CD8-positive, alpha-beta memory T cell (primary cell): Measurements from ENCODE around the gene ART4. TPM values are rescaled to one million over a fixed set of nuclear protein-coding genes. Genes with fewer than 3 reads are reported as not detected.
A peak's percentile ranks its signal among the peaks of the same experiment; 100 is the strongest.

Experiments used
- CTCF ChIA-PET: fragments of 350-600 bp; sonication (Branson Sonifier 250); formaldehyde crosslinking; loops from one replicate; lab custom pipeline; 2021; ENCODE audit warnings: antibody characterized with exemption; lab: Charles Lee
- POLR2A ChIA-PET: fragments of 350-600 bp; sonication (Branson Sonifier 250); formaldehyde crosslinking; loops from one replicate; lab custom pipeline; 2021; ENCODE audit warnings: antibody characterized with exemption; lab: Charles Lee
- DNase-seq, 5 donors: peaks; one replicate each; pipeline versions ENCODE4 v3.0.0 to v3.0.0-alpha.2; 2020 to 2022; ENCODE audit warnings: mixed read lengths in 1 of 5
- H3K27ac ChIP-seq: one replicate; pipeline ENCODE4 v1.7.0; 2013; ENCODE audit warnings: low read depth, mild to moderate bottlenecking, low read length, moderate library complexity
- H3K27me3 ChIP-seq: 2 replicates; pipeline ENCODE4 v1.7.0; 2013; ENCODE audit warnings: low read length, mild to moderate bottlenecking; ENCODE audit not compliant: insufficient read depth, poor library complexity, severe bottlenecking
- H3K36me3 ChIP-seq: 2 replicates; pipeline ENCODE4 v1.7.0; 2013; ENCODE audit warnings: mild to moderate bottlenecking, low read length, moderate library complexity; ENCODE audit not compliant: insufficient read depth
- H3K4me1 ChIP-seq: 2 replicates; pipeline ENCODE4 v1.7.0; 2013; ENCODE audit warnings: mild to moderate bottlenecking, low read length, moderate library complexity; ENCODE audit not compliant: insufficient read depth
- H3K4me3 ChIP-seq: 2 replicates; pipeline ENCODE4 v1.7.0; 2013; ENCODE audit warnings: mild to moderate bottlenecking, low read length
- H3K9me3 ChIP-seq: 2 replicates; pipeline ENCODE4 v1.7.0; 2013; ENCODE audit warnings: mild to moderate bottlenecking, low read length
- H3K27ac Mint-ChIP-seq, 8 donors: one replicate each; pipeline ENCODE4 v1.8.0; 2020 to 2021; ENCODE audit warnings: mixed read lengths in 8 of 8, mild to moderate bottlenecking in 6 of 8, inconsistent platforms in 3 of 8, moderate library complexity in 3 of 8
- H3K27me3 Mint-ChIP-seq, 2 donors: one replicate each; pipeline ENCODE4 v1.8.0; 2020 to 2021; ENCODE audit warnings: mixed read lengths in 2 of 2, mild to moderate bottlenecking in 1 of 2, moderate library complexity in 1 of 2
- H3K36me3 Mint-ChIP-seq, 3 donors: one replicate each; pipeline ENCODE4 v1.8.0; 2020 to 2021; ENCODE audit warnings: mixed read lengths in 3 of 3, inconsistent platforms in 1 of 3, mild to moderate bottlenecking in 1 of 3
- H3K4me1 Mint-ChIP-seq, 3 donors: one replicate each; pipeline ENCODE4 v1.8.0; 2020 to 2021; ENCODE audit warnings: mixed read lengths in 3 of 3, inconsistent platforms in 1 of 3, mild to moderate bottlenecking in 1 of 3
- H3K4me3 Mint-ChIP-seq, 7 donors: one replicate each; pipeline ENCODE4 v1.8.0; 2020 to 2021; ENCODE audit warnings: mixed read lengths in 7 of 7, mild to moderate bottlenecking in 6 of 7, moderate library complexity in 4 of 7, inconsistent platforms in 2 of 7
- H3K9me3 Mint-ChIP-seq, 5 donors: one replicate each; pipeline ENCODE4 v1.8.0; 2020 to 2022; ENCODE audit warnings: mixed read lengths in 5 of 5, mild to moderate bottlenecking in 3 of 5, moderate library complexity in 2 of 5, inconsistent platforms in 1 of 5
- polyA plus RNA-seq: library from polyadenylated mRNA; unstranded; fragments of 300-500 nt; fragmentation: Illumina TruSeq; gene quantifications from one replicate; pipeline ENCODE4 v1.2.3, GENCODE V29; 2021
- total RNA-seq, 2 experiments: library from RNA; stranded (reverse); gene quantifications; one replicate each; pipeline ENCODE4 v1.2.3, GENCODE V29; 2021

The ART4 gene
- total and polyA plus RNA-seq, 3 experiments from 2014 or later, result not detected

- H3K27ac Mint-ChIP-seq, result peak overlapping the region in 2 of 8 donors; percentile 36 to 71
- Histone ChIP-seq H3K4me3 (no peak overlapping the region), H3K36me3 (peaks cover 4% of the 10 kb centered on the region), H3K9me3 (no peaks in the 10 kb centered on the region), H3K27me3 (no peaks in the 10 kb centered on the region), H3K27ac (no peak overlapping the region), H3K4me1 (no peaks in the 10 kb centered on the region)
- no peaks in the 10 kb centered on the region for H3K27me3 Mint-ChIP-seq
- H3K4me3 Mint-ChIP-seq, result no peak overlapping the region
- no peaks in the 10 kb centered on the region for H3K9me3 Mint-ChIP-seq
- DNase-seq, result no peak
- ChIA-PET CTCF (interaction anchor here (0.8 to 2.4 kb wide), 3 partner anchors 8 to 24 kb away, joined by 3 to 11 read pairs (median 5); a partner anchor contains a TSS), POLR2A (interaction anchor here (2.1 to 2.3 kb wide), 2 partner anchors 10 to 12 kb away, joined by 8 to 12 read pairs; a partner anchor contains a TSS)
- peaks cover 0 to 27% (median 1%) of the 10 kb centered on the region in 3 donors for H3K36me3 Mint-ChIP-seq
- peaks cover 2 to 14% (median 10%) of the 10 kb centered on the region in 3 donors for H3K4me1 Mint-ChIP-seq
Observed at GRCh38 chr12:14781563-14781962, 61.8 kb downstream of the ART4 start.

- Mint-ChIP-seq H3K4me1 (peaks cover 9 to 21% (median 17%) of the 10 kb centered on the region in 3 donors), H3K4me3 (no peak overlapping the region), H3K36me3 (peaks cover 0 to 21% (median 0%) of the 10 kb centered on the region in 3 donors), H3K27me3 (no peaks in the 10 kb centered on the region), H3K27ac (no peak overlapping the region), H3K9me3 (no peaks in the 10 kb centered on the region)
- H3K27ac ChIP-seq, result no peak overlapping the region
- ChIA-PET CTCF (interaction anchor here (2.4 kb wide), 1 partner anchor 11 kb away, joined by 11 read pairs; a partner anchor contains a TSS), POLR2A (interaction anchor here (2.1 to 2.3 kb wide), 2 partner anchors 9 to 11 kb away, joined by 8 to 12 read pairs; a partner anchor contains a TSS)
- DNase-seq, result no peak
- H3K36me3 ChIP-seq, result no peaks in the 10 kb centered on the region
- no peak overlapping the region for H3K4me3 ChIP-seq
- H3K9me3 ChIP-seq, result no peaks in the 10 kb centered on the region
- peaks cover 2% of the 10 kb centered on the region for H3K4me1 ChIP-seq
- no peaks in the 10 kb centered on the region for H3K27me3 ChIP-seq
Observed at GRCh38 chr12:14780859-14781258, 62.5 kb downstream of the ART4 start.

GRCh38 chr12:14779834-14780233, 63.5 kb downstream of the ART4 start:
- Histone ChIP-seq H3K4me1 (peaks cover 11% of the 10 kb centered on the region), H3K36me3 (no peaks in the 10 kb centered on the region), H3K4me3 (no peak overlapping the region), H3K27me3 (no peaks in the 10 kb centered on the region), H3K9me3 (no peaks in the 10 kb centered on the region), H3K27ac (no peak overlapping the region)
- no peak overlapping the region for H3K27ac Mint-ChIP-seq
- no peaks in the 10 kb centered on the region for H3K9me3 Mint-ChIP-seq
- H3K4me3 Mint-ChIP-seq, result no peak overlapping the region
- peaks cover 18 to 31% (median 27%) of the 10 kb centered on the region in 3 donors for H3K4me1 Mint-ChIP-seq
- H3K36me3 Mint-ChIP-seq, result peaks cover 0 to 15% (median 0%) of the 10 kb centered on the region in 3 donors
- H3K27me3 Mint-ChIP-seq, result no peaks in the 10 kb centered on the region
- CTCF ChIA-PET, result no interaction called here
- POLR2A ChIA-PET, result no interaction called here
- DNase-seq, result no peak

- H3K4me1 ChIP-seq, result peaks cover 25% of the 10 kb centered on the region
- H3K4me3 Mint-ChIP-seq, result peak overlapping the region in 1 of 7 donors; percentile 27
- no peaks in the 10 kb centered on the region for H3K36me3 ChIP-seq
- no peaks in the 10 kb centered on the region for H3K27me3 ChIP-seq
- no peak overlapping the region for H3K4me3 ChIP-seq
- peaks cover 39 to 52% (median 46%) of the 10 kb centered on the region in 3 donors for H3K4me1 Mint-ChIP-seq
- ChIA-PET CTCF (interaction anchor here (0.8 to 1.2 kb wide), 2 partner anchors 12 to 26 kb away, joined by 3 to 4 read pairs; partner anchors contain the start of genes C12orf60 and WBP11), POLR2A (interaction anchor here (1.1 kb wide), 1 partner anchor 12 kb away, joined by 3 read pairs; no protein-coding TSS in a partner anchor)
- H3K9me3 ChIP-seq, result no peaks in the 10 kb centered on the region
- peaks cover 0 to 12% (median 0%) of the 10 kb centered on the region in 3 donors for H3K36me3 Mint-ChIP-seq
- no peak overlapping the region for H3K27ac ChIP-seq
- no peak for DNase-seq
- H3K9me3 Mint-ChIP-seq, result no peaks in the 10 kb centered on the region
- H3K27ac Mint-ChIP-seq, result peak overlapping the region in 1 of 8 donors; percentile 93
- H3K27me3 Mint-ChIP-seq, result no peaks in the 10 kb centered on the region
Observed at GRCh38 chr12:14777271-14777670, 66.1 kb downstream of the ART4 start.

- DNase-seq, result no peak
- Mint-ChIP-seq H3K4me3 (peak overlapping the region in 5 of 7 donors; percentile 2 to 100 (median 98)), H3K36me3 (peaks cover 0 to 15% (median 0%) of the 10 kb centered on the region in 3 donors), H3K27me3 (no peaks in the 10 kb centered on the region), H3K9me3 (no peaks in the 10 kb centered on the region), H3K4me1 (peaks cover 46 to 60% (median 53%) of the 10 kb centered on the region in 3 donors), H3K27ac (peak overlapping the region in 7 of 8 donors; percentile 12 to 99 (median 93))
- Histone ChIP-seq H3K36me3 (no peaks in the 10 kb centered on the region), H3K27me3 (no peaks in the 10 kb centered on the region), H3K4me3 (no peak overlapping the region), H3K4me1 (peaks cover 31% of the 10 kb centered on the region), H3K9me3 (no peaks in the 10 kb centered on the region), H3K27ac (no peak overlapping the region)
- ChIA-PET POLR2A (interaction anchor here (1.1 kb wide), 1 partner anchor 11 kb away, joined by 3 read pairs; no protein-coding TSS in a partner anchor), CTCF (interaction anchor here (1.9 to 4.8 kb wide), 2 partner anchors 26 to 52 kb away, joined by 7 to 28 read pairs; partner anchors contain the start of genes C12orf60 and WBP11)
Observed at GRCh38 chr12:14776236-14776961, 66.9 kb downstream of the ART4 start.

GRCh38 chr12:14775636-14775980, 67.7 kb downstream of the ART4 start:
- Histone ChIP-seq H3K4me1 (peaks cover 31% of the 10 kb centered on the region), H3K4me3 (peak overlapping the region; percentile 72), H3K9me3 (no peaks in the 10 kb centered on the region), H3K27me3 (no peaks in the 10 kb centered on the region), H3K27ac (no peak overlapping the region), H3K36me3 (no peaks in the 10 kb centered on the region)
- H3K27me3 Mint-ChIP-seq, result peaks cover 0 to 5% of the 10 kb centered on the region in 2 donors
- ChIA-PET CTCF (interaction anchor here (0.7 to 4.8 kb wide), 6 partner anchors 14 to 217 kb away, joined by 3 to 28 read pairs (median 6); partner anchors contain the start of genes C12orf60 and WBP11), POLR2A (interaction anchor here (1.2 to 7.3 kb wide), 4 partner anchors 9 to 28 kb away, joined by 3 to 128 read pairs (median 4); partner anchors contain the start of genes C12orf60 and WBP11)
- H3K9me3 Mint-ChIP-seq, result no peaks in the 10 kb centered on the region
- peaks cover 48 to 61% (median 55%) of the 10 kb centered on the region in 3 donors for H3K4me1 Mint-ChIP-seq
- DNase-seq, result no peak
- peak overlapping the region; percentile 95 to 100 (median 97) for H3K4me3 Mint-ChIP-seq
- peaks cover 0 to 21% (median 0%) of the 10 kb centered on the region in 3 donors for H3K36me3 Mint-ChIP-seq
- H3K27ac Mint-ChIP-seq, result peak overlapping the region; percentile 15 to 99 (median 96)
